Astrocyte (in vitro differentiated cells and primary cell): ENCODE results near the gene TAF11L12. TPM values are rescaled to one million over a fixed set of nuclear protein-coding genes. Genes with fewer than 3 reads are reported as not detected.
"Not testable (repeated sequence)": the region's sequence is repeated elsewhere in the genome, so short reads cannot be mapped to it uniquely, and the experiment has no call there.

Experiments used
- DNase-seq: peaks from one replicate; pipeline ENCODE4 v3.0.0-alpha.2; 2010; ENCODE audit warnings: low read depth
- FAIRE-seq: peaks from 2 replicates; lab custom pipeline; 2011; peaks lifted over from hg19 to GRCh38; lab: Jason Lieb, UNC
- H2AFZ ChIP-seq: 2 replicates; pipeline ENCODE4 v1.6.0; 2012; ENCODE audit warnings: low read depth, low read length, inconsistent platforms
- H3K27ac ChIP-seq: 2 replicates; pipeline ENCODE4 v1.5.1; 2011; ENCODE audit warnings: low read depth, low read length, inconsistent platforms
- H3K27me3 ChIP-seq: 2 replicates; pipeline ENCODE4 v1.6.0; 2011; ENCODE audit warnings: low read length, inconsistent platforms; ENCODE audit not compliant: insufficient read depth
- H3K36me3 ChIP-seq: 2 replicates; pipeline ENCODE4 v1.5.1; 2011; ENCODE audit warnings: low read length, inconsistent platforms; ENCODE audit not compliant: insufficient read depth
- H3K4me1 ChIP-seq: 2 replicates; pipeline ENCODE4 v1.5.1; 2011; ENCODE audit warnings: low read length, inconsistent platforms; ENCODE audit not compliant: insufficient read depth
- H3K4me2 ChIP-seq: 2 replicates; pipeline ENCODE4 v1.6.0; 2012; ENCODE audit warnings: low read length, inconsistent platforms
- H3K4me3 ChIP-seq: 2 replicates; pipeline ENCODE4 v1.5.1; 2011; ENCODE audit warnings: low read depth, mild to moderate bottlenecking, low read length, inconsistent platforms; ENCODE audit not compliant: insufficient read depth
- H3K79me2 ChIP-seq: 2 replicates; pipeline ENCODE4 v1.6.0; 2012; ENCODE audit warnings: mild to moderate bottlenecking, low read length, inconsistent platforms; ENCODE audit not compliant: insufficient read depth
- H3K9ac ChIP-seq: 2 replicates; pipeline ENCODE4 v1.6.0; 2012; ENCODE audit warnings: mild to moderate bottlenecking, low read length, inconsistent platforms
- H3K9me3 ChIP-seq: 2 replicates; pipeline ENCODE4 v1.5.1; 2012; ENCODE audit warnings: low read depth, mild to moderate bottlenecking, low read length, inconsistent platforms; ENCODE audit not compliant: insufficient read depth
- H4K20me1 ChIP-seq: 2 replicates; pipeline ENCODE4 v1.6.0; 2012; ENCODE audit warnings: low read length, inconsistent platforms; ENCODE audit not compliant: insufficient read depth
- H3K27ac Mint-ChIP-seq: one replicate; pipeline ENCODE4 v1.8.0; 2021; ENCODE audit warnings: mild to moderate bottlenecking, mixed read lengths; ENCODE audit not compliant: unreplicated experiment
- H3K27me3 Mint-ChIP-seq: one replicate; pipeline ENCODE4 v1.8.0; 2021; ENCODE audit warnings: low read depth, mixed read lengths; ENCODE audit not compliant: unreplicated experiment
- H3K36me3 Mint-ChIP-seq: one replicate; pipeline ENCODE4 v1.8.0; 2021; ENCODE audit warnings: low read depth, mixed read lengths; ENCODE audit not compliant: unreplicated experiment
- H3K4me1 Mint-ChIP-seq: one replicate; pipeline ENCODE4 v1.8.0; 2021; ENCODE audit warnings: low read depth, mixed read lengths; ENCODE audit not compliant: unreplicated experiment
- H3K4me3 Mint-ChIP-seq: one replicate; pipeline ENCODE4 v1.8.0; 2021; ENCODE audit warnings: mild to moderate bottlenecking, moderate library complexity, mixed read lengths; ENCODE audit not compliant: unreplicated experiment
- H3K9me3 Mint-ChIP-seq: one replicate; pipeline ENCODE4 v1.8.0; 2021; ENCODE audit warnings: mild to moderate bottlenecking, mixed read lengths; ENCODE audit not compliant: unreplicated experiment
- CTCF ChIP-seq: IDR thresholded peaks from 2 replicates; pipeline ENCODE4 v1.5.1; 2011; ENCODE audit warnings: low read depth, mild to moderate bottlenecking, inconsistent platforms, low read length, moderate library complexity; ENCODE audit not compliant: insufficient read depth
- EZH2 ChIP-seq: IDR thresholded peaks from 2 replicates; pipeline ENCODE4 v1.6.1; 2012; ENCODE audit warnings: mild to moderate bottlenecking, low read length, inconsistent platforms; ENCODE audit not compliant: insufficient read depth
- total RNA-seq: library from RNA; stranded (reverse); gene quantifications from 2 replicates; pipeline ENCODE4 v1.2.1, GENCODE V29; 2021

The TAF11L12 gene
- total RNA-seq, 1 donor from 2014 or later = 0.34 TPM

DNA sequence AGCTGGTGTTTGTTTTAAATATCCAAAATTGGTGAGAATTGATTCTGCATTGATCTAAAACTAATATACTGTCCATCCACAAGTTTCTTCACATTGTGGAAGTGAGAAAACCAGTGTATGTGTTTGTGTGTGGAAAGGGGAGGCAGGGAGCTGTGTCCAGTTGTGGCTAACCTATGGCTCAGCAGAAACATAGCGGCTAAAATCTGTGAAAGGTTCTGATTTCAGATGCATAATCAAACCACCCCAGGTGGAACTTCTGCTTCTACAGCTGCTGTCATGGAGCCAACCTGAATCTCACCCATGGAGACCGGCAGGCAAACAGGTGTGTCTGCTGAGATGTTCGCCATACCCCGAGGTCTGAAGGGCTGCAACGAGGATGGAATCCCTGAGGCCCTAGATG lies 24.0 kb downstream of the TAF11L12 start, which contains the start of gene TAF11L14:
TAF11L14 (plus strand) TSS at position 301 of the 400 bp plus-strand sequence.
- Mint-ChIP-seq H3K4me3 (no peak within 1 kb of the TSS), H3K27me3 (no peaks in the 10 kb centered on the region), H3K9me3 (peaks cover 3% of the 10 kb centered on the region), H3K36me3 (no peaks in the 10 kb centered on the region), H3K27ac (no peak within 1 kb of the TSS), H3K4me1 (no peaks in the 10 kb centered on the region)
- H3K9ac ChIP-seq = no peak within 1 kb of the TSS
- H3K4me2 ChIP-seq = no peak within 1 kb of the TSS
- H3K27ac ChIP-seq = no peak within 1 kb of the TSS
- no peaks in the 10 kb centered on the region for H3K79me2 ChIP-seq
- DNase-seq (no peak), FAIRE-seq (no peak)
- no peak within 1 kb of the TSS for H2AFZ ChIP-seq
- H3K36me3 ChIP-seq = no peaks in the 10 kb centered on the region
- H3K4me3 ChIP-seq = no peak within 1 kb of the TSS
- no peak for TF ChIP-seq EZH2
- no peak for TF ChIP-seq CTCF
- no peaks in the 10 kb centered on the region for H3K27me3 ChIP-seq
- H3K9me3 ChIP-seq = no peaks in the 10 kb centered on the region
- no peaks in the 10 kb centered on the region for H4K20me1 ChIP-seq
- H3K4me1 ChIP-seq = no peaks in the 10 kb centered on the region

DNA sequence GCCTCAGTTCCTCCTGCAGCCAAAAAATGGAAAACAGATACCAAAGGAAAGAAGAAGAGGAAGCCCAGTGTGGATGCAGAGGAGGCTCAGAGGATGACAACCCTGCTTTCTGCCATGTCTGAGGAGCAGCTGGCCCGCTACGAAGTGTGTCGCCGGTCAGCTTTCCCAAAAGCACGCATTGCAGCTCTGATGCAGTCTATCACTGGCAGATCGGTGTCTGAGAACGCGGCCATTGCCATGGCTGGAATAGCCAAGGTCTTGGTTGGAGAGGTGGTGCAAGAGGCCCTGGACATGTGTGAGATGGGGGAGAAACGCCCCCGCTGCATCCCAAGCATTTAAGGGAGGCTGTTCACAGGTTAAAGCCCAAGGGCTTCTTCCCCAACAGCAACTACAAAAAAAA lies 39.0 kb downstream of the TAF11L12 start:
- not testable (repeated sequence) for H3K27me3 Mint-ChIP-seq, H4K20me1 ChIP-seq, H3K36me3 ChIP-seq, H3K4me3 ChIP-seq, H3K9me3 ChIP-seq, H3K4me1 ChIP-seq, H3K27ac Mint-ChIP-seq, FAIRE-seq, H3K27me3 ChIP-seq, H3K36me3 Mint-ChIP-seq, H3K4me2 ChIP-seq, DNase-seq, H3K79me2 ChIP-seq, H3K9me3 Mint-ChIP-seq, H3K9ac ChIP-seq, H3K27ac ChIP-seq, H3K4me1 Mint-ChIP-seq, H3K4me3 Mint-ChIP-seq, H2AFZ ChIP-seq

GRCh38 chr5:17655201-17655759 lies 45.1 kb downstream of the TAF11L12 start:
- H3K4me3 ChIP-seq, H3K27me3 ChIP-seq, H3K27ac ChIP-seq, H4K20me1 ChIP-seq, H2AFZ ChIP-seq, H3K36me3 ChIP-seq, H3K4me1 ChIP-seq, H3K36me3 Mint-ChIP-seq, H3K27me3 Mint-ChIP-seq, H3K4me3 Mint-ChIP-seq, H3K79me2 ChIP-seq, H3K4me2 ChIP-seq, H3K9ac ChIP-seq, FAIRE-seq, H3K27ac Mint-ChIP-seq, H3K9me3 Mint-ChIP-seq, H3K4me1 Mint-ChIP-seq, DNase-seq, H3K9me3 ChIP-seq: not testable (repeated sequence)
